PC-9 (cell line): Measurements from ENCODE around the gene TBC1D22A. TPM values are rescaled to one million over a fixed set of nuclear protein-coding genes. Genes with fewer than 3 reads are reported as not detected.

Experiments used
- BruUV-seq: library from RNA; stranded (reverse); fragments of 400-500 nt; replicated peaks from 2 replicates; lab custom pipeline; 2021; lab: Mats Ljungman, UMichigan
- CTCF ChIA-PET: fragments of 300-600 bp; sonication (Branson Sonifier 250); formaldehyde crosslinking; loops from one replicate; lab custom pipeline; 2022; ENCODE audit warnings: antibody characterized with exemption; lab: Charles Lee
- POLR2A ChIA-PET: fragments of 300-600 bp; sonication (Branson Sonifier 250); formaldehyde crosslinking; loops from one replicate; lab custom pipeline; 2022; ENCODE audit warnings: antibody characterized with exemption; ENCODE audit not compliant: unreplicated experiment; lab: Charles Lee
- DNase-seq, 2 experiments: peaks; one replicate each; pipeline versions ENCODE4 v3.0.0 to v3.0.0-alpha.2; 2015 to 2022; ENCODE audit warnings: mixed read lengths in 1 of 2
- H2AFZ ChIP-seq: fragments of 200-600 bp; sonication (generic); 2 replicates; pipeline ENCODE4 v1.8.1; 2017; ENCODE audit warnings: antibody characterized with exemption
- H3F3A ChIP-seq: fragments of 200-600 bp; sonication (generic); 2 replicates; pipeline ENCODE4 v1.8.1; 2017; ENCODE audit warnings: antibody characterized with exemption, mild to moderate bottlenecking, low read depth; ENCODE audit not compliant: insufficient read depth
- H3K27ac ChIP-seq: fragments of 200-600 bp; sonication (generic); 2 replicates; pipeline ENCODE4 v1.6.1; 2016; ENCODE audit warnings: mixed run types
- H3K27me3 ChIP-seq: fragments of 200-600 bp; sonication (generic); 2 replicates; pipeline ENCODE4 v1.6.1; 2016; ENCODE audit warnings: low read depth, mixed run types; ENCODE audit not compliant: insufficient read depth
- H3K36me3 ChIP-seq: fragments of 200-600 bp; sonication (generic); 2 replicates; pipeline ENCODE4 v1.6.1; 2016; ENCODE audit warnings: low read depth, mixed run types
- H3K4me1 ChIP-seq: fragments of 200-600 bp; sonication (generic); replicated peaks from 2 replicates; pipeline ENCODE4 v1.6.1; 2016; ENCODE audit warnings: mixed run types; ENCODE audit not compliant: insufficient read depth
- H3K4me2 ChIP-seq: fragments of 200-600 bp; sonication (generic); 2 replicates; pipeline ENCODE4 v1.6.1; 2017; ENCODE audit warnings: mixed run types
- H3K4me3 ChIP-seq: fragments of 200-600 bp; sonication (generic); 2 replicates; pipeline ENCODE4 v1.6.1; 2016; ENCODE audit warnings: mixed run types
- H3K79me2 ChIP-seq: fragments of 200-600 bp; sonication (generic); 2 replicates; pipeline ENCODE4 v1.6.1; 2017; ENCODE audit warnings: low read depth, mixed run types
- H3K9me2 ChIP-seq: fragments of 200-600 bp; sonication (generic); 2 replicates; pipeline ENCODE4 v1.8.1; 2017; ENCODE audit warnings: mild to moderate bottlenecking; ENCODE audit not compliant: insufficient read depth
- H3K9me3 ChIP-seq: fragments of 200-600 bp; sonication (generic); 2 replicates; pipeline ENCODE4 v1.8.1; 2016; ENCODE audit warnings: low read depth; ENCODE audit not compliant: insufficient read depth
- H4K20me1 ChIP-seq: fragments of 200-600 bp; sonication (generic); 2 replicates; pipeline ENCODE4 v1.8.1; 2017; ENCODE audit not compliant: insufficient read depth
- CTCF ChIP-seq: fragments of 200-600 bp; sonication (generic); conservative IDR thresholded peaks from 2 replicates; pipeline ENCODE4 v1.6.1; 2017; ENCODE audit warnings: mixed run types, antibody characterized with exemption, mild to moderate bottlenecking, moderate library complexity
- EZH2 ChIP-seq: fragments of 200-600 bp; sonication (generic); IDR thresholded peaks from 2 replicates; pipeline ENCODE4 v1.8.0; 2017; ENCODE audit warnings: antibody characterized with exemption, low read depth
- intact Hi-C: fragments of 100-400 bp; cut with micrococcal nuclease; formaldehyde crosslinking; loops from one replicate; pipeline ENCODE4 v1.10.0; 2022; ENCODE audit not compliant: unreplicated experiment
- total RNA-seq: library from RNA; stranded (reverse); gene quantifications from 2 replicates; pipeline ENCODE4 v1.2.3, GENCODE V29; 2021

The TBC1D22A gene
- total RNA-seq, 1 experiment from 2014 or later: 40.3 TPM

- CTCF ChIA-PET: no interaction called here
- TF ChIP-seq CTCF (no peak), EZH2 (no peak)
- Histone ChIP-seq H3K9me3 (no peaks in the 10 kb centered on the region), H3K79me2 (no peaks in the 10 kb centered on the region), H2AFZ (no peak overlapping the region), H4K20me1 (peaks cover 18% of the 10 kb centered on the region), H3K4me2 (no peak overlapping the region), H3K36me3 (no peaks in the 10 kb centered on the region), H3F3A (peaks cover 12% of the 10 kb centered on the region), H3K27ac (no peak overlapping the region), H3K4me3 (no peak overlapping the region), H3K27me3 (no peaks in the 10 kb centered on the region), H3K4me1 (no peaks in the 10 kb centered on the region), H3K9me2 (no peaks in the 10 kb centered on the region)
- POLR2A ChIA-PET: no interaction called here
- DNase-seq: no peak
- no TSS peak for BruUV-seq
- intact Hi-C loops: no loop called here
These were observed 229.8 kb downstream of the TBC1D22A start for GRCh38 chr22:46992121-46992731.

GRCh38 chr22:46993633-46994032 is 231.2 kb downstream of the TBC1D22A start:
- CTCF ChIA-PET: no interaction called here
- Histone ChIP-seq H3F3A (peaks cover 8% of the 10 kb centered on the region), H3K27me3 (no peaks in the 10 kb centered on the region), H3K4me1 (no peaks in the 10 kb centered on the region), H3K27ac (no peak overlapping the region), H3K4me3 (no peak overlapping the region), H3K36me3 (no peaks in the 10 kb centered on the region), H4K20me1 (peaks cover 23% of the 10 kb centered on the region), H2AFZ (no peak overlapping the region), H3K9me3 (no peaks in the 10 kb centered on the region), H3K9me2 (no peaks in the 10 kb centered on the region), H3K79me2 (no peaks in the 10 kb centered on the region), H3K4me2 (no peak overlapping the region)
- POLR2A ChIA-PET: no interaction called here
- intact Hi-C loops: no loop called here
- no TSS peak for BruUV-seq
- TF ChIP-seq EZH2 (no peak), CTCF (no peak)
- no peak for DNase-seq

GRCh38 chr22:46994265-46994664 is 231.8 kb downstream of the TBC1D22A start:
- peaks cover 23% of the 10 kb centered on the region for H4K20me1 ChIP-seq
- intact Hi-C loops: no loop called here
- H3K4me2 ChIP-seq: no peak overlapping the region
- POLR2A ChIA-PET: no interaction called here
- no peak overlapping the region for H2AFZ ChIP-seq
- peaks cover 1% of the 10 kb centered on the region; the same call in 1 of the 2 replicates for H3F3A ChIP-seq
- no peaks in the 10 kb centered on the region for H3K4me1 ChIP-seq
- H3K27me3 ChIP-seq: no peaks in the 10 kb centered on the region
- H3K4me3 ChIP-seq: no peak overlapping the region
- TF ChIP-seq EZH2 (no peak), CTCF (no peak)
- no peak overlapping the region for H3K27ac ChIP-seq
- H3K9me3 ChIP-seq: no peaks in the 10 kb centered on the region
- DNase-seq: no peak
- H3K36me3 ChIP-seq: no peaks in the 10 kb centered on the region
- BruUV-seq: no TSS peak
- no peaks in the 10 kb centered on the region for H3K9me2 ChIP-seq
- no peaks in the 10 kb centered on the region for H3K79me2 ChIP-seq
- CTCF ChIA-PET: no interaction called here
